ENCODE data around the gene GAL3ST3.
A peak's percentile ranks its signal among the peaks of the same experiment; 100 is the strongest.
"Not testable (repeated sequence)": the region's sequence is repeated elsewhere in the genome, so short reads cannot be mapped to it uniquely, and the experiment has no call there.

GAL3ST3 gene

GRCh38 chr11:66044757-66045156 lies 4.2 kb downstream of the GAL3ST3 start:
- DNase-seq (ENCODE audit: low read depth, low spot score) = no peak

- DNase-seq (ENCODE audit: low read depth, low spot score) = no peak
These were observed 5.7 kb downstream of the GAL3ST3 start for GRCh38 chr11:66042996-66043906.

DNA sequence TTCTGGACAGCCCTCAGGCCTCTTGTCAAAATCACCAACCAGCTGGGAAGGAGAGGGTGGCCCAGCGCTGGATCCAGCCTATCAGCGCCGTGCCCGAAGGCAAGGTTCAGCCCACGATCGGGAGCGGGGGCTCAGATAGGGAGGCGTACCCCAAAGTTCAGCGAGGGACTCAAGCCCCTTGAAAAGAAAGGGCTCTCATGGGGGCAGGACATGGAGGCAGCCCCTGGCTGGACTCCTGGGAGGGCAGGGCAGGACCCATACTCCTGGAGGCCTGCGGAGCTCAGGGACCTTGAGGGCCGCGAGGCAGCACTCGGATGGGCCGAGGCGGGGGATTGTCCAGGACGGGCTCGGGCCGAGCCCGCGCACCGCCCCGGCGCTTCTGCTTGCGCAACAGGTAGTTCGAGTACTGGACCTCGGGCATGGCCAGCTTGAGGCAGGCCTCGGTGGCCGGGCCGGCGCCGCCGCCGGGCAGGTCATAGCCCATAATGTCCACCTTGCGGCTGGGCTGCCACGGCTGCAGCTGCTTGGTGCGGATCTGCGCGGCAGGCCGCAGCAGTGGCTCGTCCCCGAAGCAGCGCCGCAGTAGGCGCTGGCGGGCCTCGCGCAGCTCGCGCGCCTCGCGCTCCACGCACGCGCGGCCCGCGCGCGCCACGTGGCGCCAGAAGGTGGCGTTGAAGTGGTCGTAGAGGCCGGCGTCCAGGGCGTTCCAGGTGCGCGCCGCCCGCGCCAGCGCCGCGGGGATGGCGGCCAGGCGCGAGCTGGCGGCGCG lies 6.5 kb downstream of the GAL3ST3 start:
- DNase-seq (ENCODE audit: low read depth, low spot score) = no peak

DNA sequence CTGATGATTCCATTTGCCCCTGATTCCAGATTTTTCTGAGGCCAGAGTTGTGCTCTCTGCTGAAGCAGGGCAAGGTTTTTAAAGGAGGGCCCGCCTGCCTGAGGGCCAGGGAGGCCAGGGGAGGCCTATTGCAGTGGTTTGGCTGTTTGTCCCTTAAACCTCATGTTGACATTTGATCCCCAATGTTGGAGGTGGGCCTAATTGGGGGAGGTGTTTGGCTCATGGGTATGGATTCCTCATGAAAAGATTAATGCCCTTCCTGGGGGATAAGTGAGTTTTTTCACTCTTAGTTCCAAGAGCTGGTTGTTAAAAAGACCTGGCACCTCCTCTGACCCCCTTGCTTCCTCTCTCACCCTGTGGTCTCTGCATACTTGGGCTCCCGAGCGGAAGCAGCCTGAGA lies 9.2 kb downstream of the GAL3ST3 start:
- DNase-seq (ENCODE audit: low read depth, low spot score) = peak; percentile 48

DNA sequence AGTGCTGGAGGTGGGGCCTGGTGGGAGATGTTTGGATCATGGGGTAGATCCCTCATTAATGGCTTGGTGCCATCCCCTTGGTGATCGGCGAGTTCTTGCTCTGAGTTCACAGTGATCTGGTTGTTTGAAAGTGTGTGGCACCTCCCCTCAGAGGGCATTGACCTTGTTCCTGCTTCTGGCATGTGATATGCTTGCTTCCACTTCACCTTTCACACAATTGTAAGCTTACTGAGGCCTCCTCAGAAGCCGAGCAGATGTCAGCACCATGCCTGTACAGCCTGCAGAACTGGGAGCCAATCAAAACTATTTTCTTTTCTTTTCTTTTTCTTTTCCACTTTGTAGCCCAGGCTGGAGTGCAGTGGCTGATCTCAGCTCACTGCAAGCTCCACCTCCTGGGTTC lies 11.6 kb downstream of the GAL3ST3 start:
- no peak for DNase-seq (ENCODE audit: low read depth, low spot score)

DNA sequence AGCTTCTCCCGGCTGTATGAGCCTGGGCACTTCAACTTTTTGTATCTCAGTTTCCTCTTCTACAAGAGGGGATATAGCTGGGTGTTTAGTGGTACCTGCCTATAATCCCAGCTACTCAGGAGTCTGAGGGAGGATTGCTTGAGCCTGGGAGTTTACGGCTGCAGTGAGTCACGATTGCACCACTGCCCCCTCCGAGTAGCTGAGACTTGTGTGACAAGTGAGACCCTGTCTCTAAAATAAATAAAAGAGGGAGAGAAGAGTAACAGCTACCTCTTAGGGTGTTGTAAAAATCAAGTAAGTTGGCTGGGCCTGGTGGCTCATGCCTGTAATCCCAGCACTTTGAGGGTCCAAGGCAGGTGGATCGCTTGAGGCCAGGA lies 12.6 kb downstream of the GAL3ST3 start:
- DNase-seq (ENCODE audit: low read depth, low spot score) = no peak

DNA sequence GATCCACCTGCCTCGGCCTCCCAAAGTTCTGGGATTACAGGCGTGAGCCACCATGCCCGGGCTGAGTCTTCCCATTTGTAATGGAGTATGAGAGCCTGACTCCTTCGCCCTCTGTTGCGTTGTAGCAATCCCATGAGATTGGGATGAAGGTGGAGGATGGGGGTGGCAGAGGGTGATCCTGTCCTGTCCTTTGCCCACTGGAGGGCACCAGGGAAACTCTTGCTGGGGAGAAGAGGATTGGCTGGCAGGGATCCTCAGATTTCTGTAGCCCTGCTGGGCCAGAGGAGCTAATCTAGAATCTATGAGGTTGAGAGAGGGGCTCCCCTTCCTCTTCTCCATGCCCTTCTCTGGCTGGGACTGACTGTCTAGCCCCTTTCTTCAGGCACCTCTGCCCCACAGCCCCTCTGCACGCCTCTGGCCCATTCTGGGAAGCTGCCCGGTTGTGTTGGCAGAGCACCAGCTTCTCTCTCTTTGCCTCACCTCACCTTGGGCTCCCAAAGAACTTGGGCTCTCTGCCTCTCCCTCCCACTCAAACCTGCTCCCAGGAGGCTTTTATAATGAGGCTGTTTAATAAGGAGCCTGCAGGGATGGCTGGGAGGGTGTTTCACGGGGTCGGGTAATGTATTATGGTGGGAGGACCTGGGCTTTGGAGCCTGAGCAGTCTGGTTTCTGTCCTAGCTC lies 13.2 kb downstream of the GAL3ST3 start:
- DNase-seq (ENCODE audit: low read depth, low spot score) = no peak

- DNase-seq (ENCODE audit: low read depth, low spot score) = no peak
These were observed 15.8 kb downstream of the GAL3ST3 start for GRCh38 chr11:66032957-66033735.

DNA sequence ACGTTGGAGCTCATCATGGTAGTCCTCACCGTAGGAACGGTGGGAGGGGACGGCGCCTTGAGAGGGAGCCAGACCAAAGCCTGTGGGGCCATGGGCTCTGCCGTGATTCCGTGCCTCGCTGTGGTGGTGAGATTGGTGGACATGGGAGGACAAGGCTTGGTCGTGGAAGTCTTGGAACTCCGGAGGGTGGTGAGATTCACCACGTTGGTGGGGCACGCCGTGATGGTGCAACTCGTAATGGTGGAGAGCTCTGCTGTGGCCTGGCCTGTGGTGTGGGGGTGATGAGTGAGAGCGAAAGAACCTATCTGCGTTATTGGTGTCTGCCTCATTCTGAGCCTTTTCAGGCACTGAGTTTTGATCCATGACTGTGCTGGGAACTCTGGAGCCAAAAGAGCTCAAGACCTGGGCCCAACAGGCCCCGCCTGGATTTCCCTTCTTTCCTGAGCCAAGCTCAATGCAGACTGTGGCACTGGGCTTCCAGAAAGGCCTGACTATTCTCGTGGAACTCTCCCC lies 22.9 kb downstream of the GAL3ST3 start, which contains the start of gene CATSPER1:
TSS of gene CATSPER1 (minus strand) at position 463 of the 513 bp plus-strand sequence. CDS start at position 363, 100 bp downstream.
- no peak for DNase-seq (ENCODE audit: low read depth, low spot score)

DNA sequence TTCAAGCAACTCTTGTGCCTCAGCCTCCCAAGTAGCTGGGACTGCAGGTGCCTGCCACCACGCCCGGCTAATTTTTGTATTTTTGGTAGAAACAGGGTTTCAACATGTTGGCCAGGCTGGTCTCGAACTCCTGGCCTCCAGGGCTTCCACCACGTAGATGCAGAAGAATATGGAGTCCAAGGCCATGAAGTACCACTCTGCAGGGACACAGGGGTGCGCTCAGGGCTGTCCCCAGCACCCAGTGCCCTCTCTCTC lies 25.8 kb downstream of the GAL3ST3 start:
- DNase-seq (ENCODE audit: low read depth, low spot score) = not testable (repeated sequence)

DNA sequence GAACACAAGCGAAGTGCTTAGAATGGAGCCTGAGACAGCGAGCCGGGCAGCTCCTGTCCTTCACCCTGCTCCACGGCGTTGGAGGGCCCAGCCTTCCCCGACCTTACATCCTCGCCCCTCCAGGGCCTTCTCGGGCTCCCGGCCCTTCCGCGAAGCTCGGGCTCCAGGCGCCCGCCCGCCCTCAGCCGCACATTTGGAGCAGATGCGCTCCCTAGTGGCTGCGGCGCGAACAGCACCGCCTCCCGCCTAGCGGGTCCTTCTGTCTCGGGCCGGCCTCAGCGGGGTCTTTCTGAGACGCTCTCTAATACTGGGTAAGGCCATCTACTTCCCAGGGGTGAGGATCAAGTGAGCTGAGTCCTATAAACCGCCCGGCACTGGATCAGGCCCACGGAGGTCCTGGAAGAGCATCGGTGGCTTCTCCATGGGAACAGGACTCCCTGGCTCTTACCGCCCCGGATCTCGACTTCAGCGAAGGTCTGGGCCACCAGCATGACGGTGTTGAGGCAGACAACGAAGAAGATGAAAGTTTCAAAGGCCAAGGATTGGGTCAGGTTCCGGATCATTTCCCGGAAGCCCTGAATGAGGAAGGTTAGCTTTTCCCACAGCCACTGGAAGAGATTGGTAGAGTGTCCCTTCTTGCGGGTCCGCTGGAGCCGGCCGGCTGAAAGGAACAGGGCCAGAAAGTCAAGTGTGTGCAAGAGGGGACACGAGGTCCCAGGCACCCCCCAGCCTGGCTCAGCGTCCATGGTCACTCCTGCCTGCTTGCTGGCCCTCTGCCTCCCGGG lies 26.4 kb downstream of the GAL3ST3 start:
- DNase-seq (ENCODE audit: low read depth, low spot score) = peak; percentile 85

GRCh38 chr11:66020618-66021357 lies 28.2 kb downstream of the GAL3ST3 start:
- DNase-seq (ENCODE audit: low read depth, low spot score) = peak; percentile 84

DNA sequence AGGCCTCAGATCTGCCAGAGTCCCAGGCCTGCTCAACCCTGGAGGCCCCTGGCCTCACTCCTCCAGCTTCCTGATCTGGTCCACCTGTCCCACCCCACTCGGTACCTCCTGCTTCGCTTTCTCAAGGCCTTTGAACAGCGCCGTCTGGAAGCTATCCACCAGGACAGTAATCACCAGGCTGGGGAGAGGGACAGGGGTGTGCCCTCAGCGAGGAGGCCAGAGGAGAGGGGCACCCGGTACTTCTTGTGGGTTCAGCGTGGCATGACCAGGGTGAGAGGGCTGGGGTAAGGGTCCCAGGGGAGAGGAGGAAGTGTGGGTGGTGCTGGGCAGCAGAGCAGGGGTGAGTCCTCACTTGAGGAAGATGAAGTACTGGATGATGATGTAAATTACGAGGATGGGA lies 28.7 kb downstream of the GAL3ST3 start:
- DNase-seq (ENCODE audit: low read depth, low spot score) = no peak

DNA sequence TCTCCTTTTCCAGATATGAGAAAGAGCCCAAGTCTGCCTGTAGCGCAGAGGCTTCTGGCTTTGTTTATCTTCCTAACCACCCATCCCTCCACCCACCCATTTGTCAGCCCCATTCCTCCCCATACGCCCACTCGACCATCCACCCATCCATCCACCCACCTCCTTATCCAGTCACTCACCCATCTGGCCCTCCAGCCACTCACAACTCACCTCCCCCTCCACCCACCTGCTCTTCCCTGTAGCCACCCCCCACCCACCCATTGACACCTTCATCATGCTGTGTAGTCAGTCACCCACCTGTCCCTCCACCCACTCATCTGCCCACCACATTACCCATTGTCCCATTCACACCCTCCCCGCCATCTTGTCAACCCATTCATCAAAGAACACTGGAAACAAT lies 31.6 kb downstream of the GAL3ST3 start:
- no peak for DNase-seq (ENCODE audit: low read depth, low spot score)

GRCh38 chr11:66016793-66017177 lies 32.2 kb downstream of the GAL3ST3 start:
- no peak for DNase-seq (ENCODE audit: low read depth, low spot score)

DNA sequence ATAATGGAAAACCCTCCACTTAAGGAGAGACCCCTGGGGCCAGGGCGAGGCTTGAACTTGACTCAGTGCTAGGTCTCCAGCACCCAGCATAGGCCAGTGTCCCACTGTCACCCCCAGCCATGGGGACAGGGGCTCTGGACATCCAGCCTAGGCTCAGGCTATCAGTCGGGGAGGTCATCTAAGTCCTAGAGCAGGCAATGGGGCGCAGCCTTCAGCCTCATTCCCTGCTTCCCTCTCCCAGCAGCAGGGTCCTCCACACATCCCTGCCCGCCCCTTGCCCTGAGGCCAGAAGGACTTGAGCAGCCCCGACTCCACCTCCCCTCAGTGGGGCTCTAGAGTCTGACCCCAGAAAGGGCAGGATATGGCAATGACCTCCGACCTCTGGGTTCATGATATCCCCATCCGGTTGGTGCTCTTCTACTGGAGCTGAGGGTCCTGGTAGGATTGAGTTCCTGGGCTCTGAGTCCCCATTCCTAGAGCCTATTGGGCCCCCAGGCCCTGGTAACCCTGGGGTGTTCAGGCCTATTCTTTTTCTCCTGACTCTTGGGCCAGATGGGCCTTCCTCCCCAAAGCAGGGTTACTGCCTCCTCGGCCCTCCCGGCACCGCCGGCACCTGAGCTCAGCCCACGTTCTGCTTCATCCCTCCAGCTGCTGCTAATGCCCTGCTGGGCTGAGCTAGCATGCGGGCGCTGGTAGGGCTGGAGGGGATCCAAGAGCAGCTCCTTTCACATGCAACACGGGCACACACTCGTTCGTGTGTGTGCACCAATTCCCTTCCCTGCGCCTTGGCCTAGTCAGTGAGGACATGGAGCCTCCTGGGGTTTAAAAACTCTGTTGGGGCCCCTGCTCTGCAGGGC lies 32.8 kb downstream of the GAL3ST3 start:
- peak; percentile 47 for DNase-seq (ENCODE audit: low read depth, low spot score)

DNA sequence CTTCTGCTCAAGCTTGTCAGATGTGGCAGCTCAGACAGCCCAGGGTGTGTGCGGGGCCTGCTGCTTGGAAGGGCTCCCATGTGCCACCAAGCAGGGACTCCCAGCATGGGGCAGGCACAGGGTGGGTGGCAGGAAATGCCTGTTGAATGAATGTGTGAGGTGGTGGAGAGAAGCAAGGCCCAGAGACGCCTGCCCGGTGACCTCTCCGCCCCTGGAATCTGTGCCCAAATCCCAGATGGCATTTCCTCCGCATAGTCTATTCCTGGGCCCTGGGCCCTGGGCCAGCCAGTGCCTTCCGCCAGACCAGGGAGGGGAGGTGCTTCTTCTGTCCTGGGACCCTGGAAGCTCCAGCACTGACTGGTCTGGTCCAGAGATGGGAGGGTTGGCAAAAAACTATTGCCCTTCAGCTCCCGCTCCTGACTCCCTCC lies 33.5 kb downstream of the GAL3ST3 start:
- DNase-seq (ENCODE audit: low read depth, low spot score) = peak; percentile 55

GRCh38 chr11:66014804-66015453 lies 34.0 kb downstream of the GAL3ST3 start:
- DNase-seq (ENCODE audit: low read depth, low spot score) = no peak

GRCh38 chr11:66013762-66014100 lies 35.2 kb downstream of the GAL3ST3 start:
- no peak for DNase-seq (ENCODE audit: low read depth, low spot score)
